ENCODE measurements around the gene SLC13A5.
"Not testable (repeated sequence)": the region's sequence is repeated elsewhere in the genome, so short reads cannot be mapped to it uniquely, and the experiment has no call there.

SLC13A5 gene

DNA sequence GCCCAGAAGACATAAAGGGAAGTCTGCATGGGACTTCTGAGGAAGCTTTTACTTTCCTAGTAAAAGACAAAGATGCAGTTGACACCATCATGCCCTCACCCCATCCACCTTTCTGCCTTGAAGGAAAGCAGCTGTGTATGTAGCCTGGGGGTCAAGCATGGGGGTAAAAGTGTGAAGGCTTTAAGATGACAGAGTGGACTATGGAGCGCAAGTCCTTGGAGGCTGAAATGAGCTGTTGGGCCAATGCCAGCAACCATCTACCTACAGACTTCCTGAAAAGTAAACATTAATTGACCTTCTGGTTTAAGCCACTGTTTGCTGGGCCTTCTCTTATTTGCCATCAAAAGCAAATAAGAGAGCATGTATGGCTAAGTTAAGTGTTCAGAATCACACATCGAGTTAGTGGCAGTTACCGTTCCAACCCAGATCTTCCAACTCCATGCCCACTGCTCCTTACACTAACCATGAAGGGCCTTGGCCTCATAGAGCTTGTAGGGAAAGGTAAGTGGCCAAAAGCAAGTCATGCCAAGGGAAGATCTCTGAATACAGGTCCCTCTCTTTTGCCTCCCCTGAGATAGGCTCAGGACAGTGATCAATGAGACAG is 30.0 kb downstream of the SLC13A5 start:
- DNase-seq, result no peak

DNA sequence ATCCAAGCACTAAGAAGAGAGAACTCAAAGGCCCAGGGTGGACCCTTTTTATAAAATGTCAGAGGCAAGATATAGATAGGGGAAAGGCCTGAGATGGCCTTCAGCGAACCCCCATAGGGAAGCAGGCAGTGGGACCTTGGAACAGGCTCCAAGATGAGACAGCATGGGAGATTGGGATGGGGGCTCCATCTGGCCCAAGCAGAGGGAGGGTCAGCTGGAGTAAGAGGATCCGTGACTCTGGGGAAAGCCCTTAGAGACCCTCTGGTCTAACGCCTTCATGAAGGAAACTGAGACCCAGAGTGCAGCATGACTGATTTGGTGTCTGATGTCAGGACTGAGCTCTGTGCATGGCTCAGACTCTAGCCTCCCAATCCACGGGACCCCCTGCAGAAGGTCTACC is 30.8 kb downstream of the SLC13A5 start:
- DNase-seq, result no peak

DNA sequence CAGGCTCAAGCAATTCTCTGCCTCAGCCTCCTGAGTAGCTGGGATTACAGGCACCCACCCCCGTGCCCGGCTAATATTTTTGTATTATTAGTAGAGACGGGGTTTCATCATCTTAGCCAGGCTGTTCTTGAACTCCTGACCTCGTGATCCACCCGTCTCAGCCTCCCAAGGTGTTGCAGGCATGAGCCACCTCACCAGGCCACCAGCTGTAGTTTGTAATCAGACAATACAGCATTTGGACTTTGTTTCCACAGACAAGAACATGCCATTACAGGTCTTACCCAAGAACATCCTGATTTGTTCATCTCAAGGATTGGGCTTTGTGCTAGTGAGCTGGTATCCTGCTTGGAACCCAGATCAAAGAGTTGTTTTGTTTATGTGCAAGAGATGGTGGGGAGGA is 31.5 kb downstream of the SLC13A5 start:
- no peak for DNase-seq

GRCh38 chr17:6681176-6681575 is 32.0 kb downstream of the SLC13A5 start:
- DNase-seq, result no peak

DNA sequence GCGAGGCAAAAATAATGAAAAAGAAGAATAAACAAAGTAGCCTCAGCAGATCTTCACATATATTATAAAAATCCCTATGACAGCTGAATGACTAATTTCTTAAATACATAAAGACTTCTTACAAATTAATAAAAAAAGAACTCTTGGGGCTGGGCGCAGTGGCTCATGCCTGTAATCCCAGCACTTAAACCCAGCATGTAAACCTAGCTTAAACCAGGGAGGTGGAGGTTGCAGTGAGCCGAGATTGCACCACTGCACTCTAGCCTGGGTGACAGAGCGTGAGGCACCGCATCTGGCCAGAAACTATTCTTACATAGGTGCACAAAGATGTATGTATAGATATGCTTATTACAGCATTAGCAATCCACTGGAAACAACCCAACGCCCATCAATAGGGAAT is 33.9 kb downstream of the SLC13A5 start:
- no peak for DNase-seq

DNA sequence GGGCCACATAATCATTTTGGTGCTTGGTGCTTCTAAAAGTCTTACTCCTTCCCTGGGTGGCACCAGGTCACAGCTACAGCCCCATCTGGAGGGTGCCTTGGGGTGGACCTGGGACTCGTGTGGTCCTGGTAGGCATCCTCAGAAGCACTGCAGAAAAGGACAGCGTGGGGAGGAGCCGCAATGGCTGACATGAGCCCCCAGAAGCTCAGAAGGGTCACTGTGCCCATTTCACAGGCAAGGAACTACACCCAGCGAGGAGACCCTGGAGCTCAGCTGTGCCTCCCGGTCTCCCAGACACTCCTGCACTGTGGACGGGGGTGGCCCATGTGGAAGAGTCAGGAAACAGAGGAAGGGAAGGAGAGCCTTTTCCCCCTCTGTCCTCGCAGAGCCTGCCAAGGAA is 35.2 kb downstream of the SLC13A5 start:
- no peak for DNase-seq

- no peak for DNase-seq
Observed at GRCh38 chr17:6677158-6677831, 35.9 kb downstream of the SLC13A5 start.

GRCh38 chr17:6676802-6677157 is 36.4 kb downstream of the SLC13A5 start:
- DNase-seq, result no peak

GRCh38 chr17:6675201-6675825 is 37.9 kb downstream of the SLC13A5 start:
- no peak for DNase-seq

GRCh38 chr17:6674586-6674985 is 38.6 kb downstream of the SLC13A5 start:
- no peak for DNase-seq

GRCh38 chr17:6671431-6671830 is 41.7 kb downstream of the SLC13A5 start:
- DNase-seq, result no peak

DNA sequence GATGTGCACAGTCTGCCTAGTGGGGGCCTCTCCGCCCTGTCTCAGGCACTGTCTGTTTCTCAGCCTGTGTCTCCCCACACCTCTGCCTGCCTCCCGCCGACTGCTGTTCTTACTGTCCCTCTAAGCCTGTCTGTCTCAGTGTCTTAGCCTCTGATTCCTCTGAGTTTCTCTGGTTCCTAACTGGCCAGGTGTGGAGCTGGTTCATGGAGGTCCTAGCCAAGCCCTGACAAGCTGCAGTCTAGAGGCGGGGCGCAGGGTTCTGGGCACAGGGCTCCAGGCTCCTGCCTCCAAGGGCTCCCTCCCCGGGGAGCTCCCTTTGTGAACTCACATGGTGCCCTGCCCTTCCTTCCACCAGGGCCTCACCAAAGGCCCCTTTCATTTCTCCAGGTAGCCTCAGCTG is 42.2 kb downstream of the SLC13A5 start:
- no peak for DNase-seq

GRCh38 chr17:6670571-6670970 is 42.6 kb downstream of the SLC13A5 start:
- DNase-seq, result no peak

- no peak for DNase-seq
Observed at GRCh38 chr17:6669479-6670212, 43.5 kb downstream of the SLC13A5 start.

DNA sequence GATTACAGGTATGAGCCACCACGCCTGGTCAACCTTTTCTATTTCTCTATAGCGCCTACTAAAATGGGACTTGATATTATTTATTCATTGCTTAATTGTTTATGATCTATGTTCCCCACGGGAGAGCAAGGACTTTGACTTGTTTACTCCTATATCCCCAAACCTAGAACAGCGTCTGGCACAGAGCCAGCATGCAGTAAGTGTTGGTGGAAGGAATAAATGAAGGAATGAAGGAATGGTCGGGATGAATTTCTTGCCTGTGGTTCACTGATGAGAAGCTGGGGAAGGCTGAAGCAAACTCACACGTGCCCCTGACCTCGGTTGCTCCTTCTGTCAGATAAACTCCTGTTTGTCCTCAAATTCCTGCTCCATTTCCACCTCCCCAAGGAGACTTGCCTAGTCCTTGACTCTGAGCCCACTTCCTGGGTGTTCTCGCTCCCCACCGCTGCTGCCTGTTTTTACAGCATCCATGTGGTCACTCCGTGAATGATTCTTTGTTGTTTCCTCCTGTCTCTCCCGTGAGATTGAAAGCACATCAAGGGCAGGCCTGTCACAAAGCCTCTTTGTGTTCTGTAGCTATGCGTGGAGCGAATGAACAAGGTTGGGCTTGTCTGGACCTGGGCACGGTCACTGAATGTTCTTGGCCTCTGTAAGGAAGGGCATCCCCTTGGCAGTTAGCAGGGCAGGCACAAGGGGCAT is 44.3 kb downstream of the SLC13A5 start:
- no peak for DNase-seq

DNA sequence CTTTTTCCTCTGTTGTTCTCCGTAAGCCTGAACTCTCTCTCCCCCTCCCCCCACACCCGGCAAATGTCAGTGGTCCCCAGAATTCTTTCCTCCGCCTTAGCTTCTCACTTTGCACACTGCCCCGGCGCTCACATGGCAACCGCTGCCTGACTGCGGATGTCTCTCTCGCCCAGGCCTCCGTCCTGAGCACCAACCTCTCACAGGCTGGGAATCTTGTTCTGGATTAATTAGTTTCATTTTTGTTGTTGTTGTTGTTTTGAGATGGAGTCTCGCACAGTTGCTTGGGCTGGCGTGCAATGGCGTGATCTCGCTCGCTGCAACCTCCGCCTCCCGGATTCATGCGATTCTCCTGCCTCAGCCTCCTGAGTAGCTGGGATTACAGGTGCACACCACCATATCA is 45.0 kb downstream of the SLC13A5 start:
- no peak for DNase-seq

- no peak for DNase-seq
Observed at GRCh38 chr17:6667516-6667915, 45.7 kb downstream of the SLC13A5 start.

DNA sequence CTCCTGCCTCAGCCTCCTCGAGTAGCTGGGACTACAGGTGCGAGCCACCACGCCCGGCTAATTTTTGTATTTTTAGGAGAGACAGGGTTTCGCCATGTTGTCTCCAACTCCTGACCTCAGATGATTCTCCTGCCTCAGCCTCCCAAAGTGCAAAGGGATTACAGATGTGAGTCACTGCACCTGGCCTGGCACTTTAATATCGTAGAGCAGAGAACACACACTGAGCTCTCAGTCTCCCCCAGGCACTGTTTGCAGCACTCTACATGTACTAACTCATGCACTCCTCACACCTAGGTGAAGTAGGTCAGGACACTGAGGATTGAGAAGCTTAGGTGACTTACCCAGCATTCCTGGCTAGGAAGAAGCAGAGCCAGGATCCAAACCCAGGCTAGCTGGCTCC is 46.6 kb downstream of the SLC13A5 start:
- DNase-seq, result no peak

GRCh38 chr17:6666077-6666521 is 47.1 kb downstream of the SLC13A5 start:
- no peak for DNase-seq

- DNase-seq, result not testable (repeated sequence)
Observed at GRCh38 chr17:6663200-6663599, 50.0 kb downstream of the SLC13A5 start.

- no peak for DNase-seq
Observed at GRCh38 chr17:6661464-6661848, 51.7 kb downstream of the SLC13A5 start.

DNA sequence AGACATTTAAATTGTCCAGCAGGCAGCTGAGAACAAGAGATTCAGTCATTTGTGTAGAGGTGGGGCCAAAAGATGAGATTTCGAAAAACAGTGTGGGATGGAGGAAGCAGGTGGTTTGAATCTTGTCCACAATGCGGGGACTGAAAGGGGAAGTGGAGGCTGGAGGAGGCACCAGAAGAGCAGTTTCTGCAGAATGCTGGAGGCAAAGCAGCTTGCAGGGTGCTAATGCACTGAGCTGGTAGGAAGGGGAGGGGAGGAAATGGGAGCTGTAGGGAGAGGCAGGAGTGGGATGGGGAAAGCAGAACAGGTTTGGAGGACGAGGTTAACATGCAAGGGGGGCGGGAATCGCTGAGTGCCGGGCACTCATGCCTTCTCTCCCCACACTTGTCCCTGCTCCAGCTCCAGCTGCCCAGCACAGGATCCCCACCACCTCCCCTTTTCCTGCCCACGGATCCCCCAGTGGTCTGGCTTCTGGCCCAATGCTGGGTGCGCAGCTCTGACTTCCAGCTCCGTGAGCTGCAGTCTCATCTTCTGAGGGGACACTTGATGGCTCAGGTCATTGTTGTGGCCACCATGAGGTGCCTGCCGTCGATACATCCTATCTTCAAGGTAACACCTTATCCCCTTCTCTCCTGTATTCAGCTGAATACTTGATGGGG is 52.2 kb downstream of the SLC13A5 start:
- DNase-seq, result no peak

DNA sequence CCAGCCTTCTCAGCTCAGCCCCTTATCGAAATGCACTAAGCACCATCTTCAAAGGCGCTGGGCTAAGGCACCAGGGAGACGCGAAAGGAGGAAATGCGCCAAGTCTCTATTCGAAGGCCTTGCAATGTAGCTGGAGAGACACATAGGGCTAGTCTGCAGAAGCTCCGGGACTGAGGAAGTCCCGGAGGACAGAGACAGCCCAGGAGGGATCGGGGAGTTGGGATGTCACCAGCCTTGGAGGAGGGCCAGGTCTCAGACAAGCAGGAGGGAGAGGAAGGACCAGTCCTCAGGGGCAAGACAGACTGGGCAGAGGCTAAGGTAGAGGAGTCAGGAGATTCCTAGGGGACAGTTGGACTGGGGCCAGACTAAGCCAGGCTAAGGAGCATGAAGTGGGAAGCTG is 53.1 kb downstream of the SLC13A5 start:
- no peak for DNase-seq
